Neural cell (in vitro differentiated cells): ENCODE results near the gene GTF2H1. TPM values are rescaled to one million over a fixed set of nuclear protein-coding genes. Genes with fewer than 3 reads are reported as not detected.
"Not testable (repeated sequence)": the region's sequence is repeated elsewhere in the genome, so short reads cannot be mapped to it uniquely, and the experiment has no call there.

Source experiments
- H2AFZ ChIP-seq: fragments of 200-600, 300-800 bp; sonication (generic), shearing (Covaris generic); 2 replicates; pipeline ENCODE4 v1.6.0; 2014; ENCODE audit warnings: low read depth, mild to moderate bottlenecking, antibody characterized with exemption, low read length, moderate library complexity
- H3F3A ChIP-seq: fragments of 200-600 bp; shearing (Covaris generic); 2 replicates; pipeline ENCODE4 v1.6.1; 2016; ENCODE audit warnings: mild to moderate bottlenecking, moderate library complexity, mixed read lengths, antibody characterized with exemption, low read length; ENCODE audit not compliant: insufficient read depth, poor library complexity, severe bottlenecking
- H3K27ac ChIP-seq: fragments of 200-600, 300-800 bp; sonication (generic), shearing (Covaris generic); 2 replicates; pipeline ENCODE4 v1.5.1; 2014; ENCODE audit warnings: mild to moderate bottlenecking, low read length, moderate library complexity
- H3K27me3 ChIP-seq: fragments of 300-800, 200-600 bp; sonication (generic), shearing (Covaris generic); 2 replicates; pipeline ENCODE4 v1.6.0; 2014; ENCODE audit warnings: mild to moderate bottlenecking, low read depth, low read length, moderate library complexity; ENCODE audit not compliant: insufficient read depth
- H3K36me3 ChIP-seq: fragments of 300-800, 200-600 bp; sonication (generic), shearing (Covaris generic); 2 replicates; pipeline ENCODE4 v1.5.1; 2014; ENCODE audit warnings: mild to moderate bottlenecking, antibody characterized with exemption, low read length, moderate library complexity; ENCODE audit not compliant: insufficient read depth
- H3K4me2 ChIP-seq: fragments of 300-800, 200-600 bp; sonication (generic), shearing (Covaris generic); 2 replicates; pipeline ENCODE4 v1.6.0; 2014; ENCODE audit warnings: mild to moderate bottlenecking, low read length
- H3K4me3 ChIP-seq: fragments of 300-800, 200-600 bp; sonication (generic), shearing (Covaris generic); 2 replicates; pipeline ENCODE4 v1.5.1; 2014; ENCODE audit warnings: mild to moderate bottlenecking, low read length, moderate library complexity
- H3K79me2 ChIP-seq: fragments of 200-600 bp; shearing (Covaris generic); replicated peaks from 2 replicates; pipeline ENCODE4 v1.6.0; 2014; ENCODE audit warnings: mild to moderate bottlenecking, low read length, moderate library complexity; ENCODE audit not compliant: insufficient read depth
- H3K9ac ChIP-seq: fragments of 300-800, 200-600 bp; sonication (generic), shearing (Covaris generic); 2 replicates; pipeline ENCODE4 v1.6.1; 2016; ENCODE audit warnings: mild to moderate bottlenecking, low read length, mixed read lengths
- H3K9me2 ChIP-seq: fragments of 200-600 bp; shearing (Covaris generic); 2 replicates; pipeline ENCODE4 v1.6.1; 2016; ENCODE audit warnings: mild to moderate bottlenecking, low read length, mixed read lengths; ENCODE audit not compliant: insufficient read depth
- H3K9me3 ChIP-seq: fragments of 200-600, 300-800 bp; sonication (generic), shearing (Covaris generic); 2 replicates; pipeline ENCODE4 v1.6.1; 2016; ENCODE audit warnings: mild to moderate bottlenecking, mixed run types, low read length, moderate library complexity, mixed read lengths
- H4K20me1 ChIP-seq: fragments of 200-600 bp; shearing (Covaris generic); 2 replicates; pipeline ENCODE4 v1.6.1; 2016; ENCODE audit warnings: mild to moderate bottlenecking, mixed run types; ENCODE audit not compliant: insufficient read depth
- EP300 ChIP-seq: fragments of 450-650 bp; conservative IDR thresholded peaks from 2 replicates; pipeline ENCODE4 v1.6.1; 2014; ENCODE audit warnings: antibody characterized with exemption, mild to moderate bottlenecking, moderate library complexity; ENCODE audit not compliant: poor library complexity, severe bottlenecking
- EZH2 ChIP-seq: fragments of 200-600, 300-800 bp; shearing (Covaris generic), sonication (generic); IDR thresholded peaks from 2 replicates; pipeline ENCODE4 v1.6.1; 2014; ENCODE audit warnings: antibody characterized with exemption, low read length, borderline replicate concordance, mild to moderate bottlenecking; ENCODE audit not compliant: insufficient read depth, poor library complexity, severe bottlenecking
- MXI1 ChIP-seq: fragments of 450-650 bp; conservative IDR thresholded peaks from 2 replicates; pipeline ENCODE4 v1.6.1; 2014; ENCODE audit warnings: antibody characterized with exemption, mild to moderate bottlenecking; ENCODE audit not compliant: poor library complexity, severe bottlenecking
- POLR2AphosphoS5 ChIP-seq: IDR thresholded peaks from 2 replicates; pipeline ENCODE4 v1.6.1; 2012
- RAD21 ChIP-seq: fragments of 450-650 bp; conservative IDR thresholded peaks from 2 replicates; pipeline ENCODE4 v1.6.1; 2014; ENCODE audit warnings: antibody characterized with exemption, mild to moderate bottlenecking, moderate library complexity
- SMC3 ChIP-seq: fragments of 450-650 bp; conservative IDR thresholded peaks from 2 replicates; pipeline ENCODE4 v1.6.1; 2014; ENCODE audit warnings: antibody characterized with exemption, mild to moderate bottlenecking, moderate library complexity; ENCODE audit not compliant: poor library complexity
- TAF1 ChIP-seq: IDR thresholded peaks from 2 replicates; pipeline ENCODE4 v1.6.1; 2012; ENCODE audit warnings: low read depth
- polyA plus RNA-seq: library from polyadenylated mRNA; depleted of rRNA; stranded (reverse); fragments of >200 nt; gene quantifications from 2 replicates; pipeline ENCODE4 v1.2.3, GENCODE V29; 2014
- TF ChIP-seq, protein P1 (sequence below): IDR thresholded peaks from 2 replicates; pipeline ENCODE4 v1.6.1; 2012; ENCODE audit warnings: borderline replicate concordance
- TF ChIP-seq, protein P2 (sequence below): fragments of 450-650 bp; IDR thresholded peaks from 2 replicates; pipeline ENCODE4 v1.5.1; 2014; ENCODE audit warnings: antibody characterized with exemption, mild to moderate bottlenecking, moderate library complexity; ENCODE audit not compliant: poor library complexity, severe bottlenecking

Gene GTF2H1
- polyA plus RNA-seq, 1 donor from 2014 or later = 109 TPM

DNA sequence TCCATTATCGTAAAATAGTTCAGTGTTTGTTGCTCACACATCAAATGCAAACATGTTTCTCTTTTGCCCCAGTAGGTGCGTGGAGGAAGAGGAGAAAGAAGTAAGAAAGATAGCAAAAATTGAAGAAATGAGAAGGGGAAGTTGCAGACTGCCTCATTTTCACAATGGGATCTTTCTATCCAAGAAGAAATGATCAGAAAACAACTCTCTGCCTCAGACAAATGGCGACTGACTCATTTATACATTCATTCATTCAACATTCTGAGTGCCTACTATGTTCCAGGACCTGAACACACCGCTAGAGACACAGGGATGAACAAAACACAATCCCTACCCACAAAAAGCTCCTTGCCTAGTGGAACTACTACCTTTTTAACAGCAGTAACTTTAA lies 794 bp upstream of the GTF2H1 start:
- Histone ChIP-seq H3F3A (no peaks in the 10 kb centered on the region), H3K79me2 (peaks cover 57% of the 10 kb centered on the region), H3K27me3 (no peaks in the 10 kb centered on the region), H3K9ac (peak overlapping the region; percentile 97), H3K4me3 (peak overlapping the region; percentile 73), H3K9me2 (no peaks in the 10 kb centered on the region), H3K27ac (peak overlapping the region; percentile 96), H3K9me3 (no peaks in the 10 kb centered on the region), H4K20me1 (no peaks in the 10 kb centered on the region), H3K36me3 (no peaks in the 10 kb centered on the region), H2AFZ (peak overlapping the region; percentile 77), H3K4me2 (peak overlapping the region; percentile 92)
- TF ChIP-seq MXI1 (no peak), TAF1 (no peak), POLR2AphosphoS5 (no peak), EP300 (no peak), EZH2 (no peak), SMC3 (no peak), RAD21 (no peak)
- TF ChIP-seq, protein P1, sequence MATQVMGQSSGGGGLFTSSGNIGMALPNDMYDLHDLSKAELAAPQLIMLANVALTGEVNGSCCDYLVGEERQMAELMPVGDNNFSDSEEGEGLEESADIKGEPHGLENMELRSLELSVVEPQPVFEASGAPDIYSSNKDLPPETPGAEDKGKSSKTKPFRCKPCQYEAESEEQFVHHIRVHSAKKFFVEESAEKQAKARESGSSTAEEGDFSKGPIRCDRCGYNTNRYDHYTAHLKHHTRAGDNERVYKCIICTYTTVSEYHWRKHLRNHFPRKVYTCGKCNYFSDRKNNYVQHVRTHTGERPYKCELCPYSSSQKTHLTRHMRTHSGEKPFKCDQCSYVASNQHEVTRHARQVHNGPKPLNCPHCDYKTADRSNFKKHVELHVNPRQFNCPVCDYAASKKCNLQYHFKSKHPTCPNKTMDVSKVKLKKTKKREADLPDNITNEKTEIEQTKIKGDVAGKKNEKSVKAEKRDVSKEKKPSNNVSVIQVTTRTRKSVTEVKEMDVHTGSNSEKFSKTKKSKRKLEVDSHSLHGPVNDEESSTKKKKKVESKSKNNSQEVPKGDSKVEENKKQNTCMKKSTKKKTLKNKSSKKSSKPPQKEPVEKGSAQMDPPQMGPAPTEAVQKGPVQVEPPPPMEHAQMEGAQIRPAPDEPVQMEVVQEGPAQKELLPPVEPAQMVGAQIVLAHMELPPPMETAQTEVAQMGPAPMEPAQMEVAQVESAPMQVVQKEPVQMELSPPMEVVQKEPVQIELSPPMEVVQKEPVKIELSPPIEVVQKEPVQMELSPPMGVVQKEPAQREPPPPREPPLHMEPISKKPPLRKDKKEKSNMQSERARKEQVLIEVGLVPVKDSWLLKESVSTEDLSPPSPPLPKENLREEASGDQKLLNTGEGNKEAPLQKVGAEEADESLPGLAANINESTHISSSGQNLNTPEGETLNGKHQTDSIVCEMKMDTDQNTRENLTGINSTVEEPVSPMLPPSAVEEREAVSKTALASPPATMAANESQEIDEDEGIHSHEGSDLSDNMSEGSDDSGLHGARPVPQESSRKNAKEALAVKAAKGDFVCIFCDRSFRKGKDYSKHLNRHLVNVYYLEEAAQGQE = no peak
- TF ChIP-seq, protein P2, sequence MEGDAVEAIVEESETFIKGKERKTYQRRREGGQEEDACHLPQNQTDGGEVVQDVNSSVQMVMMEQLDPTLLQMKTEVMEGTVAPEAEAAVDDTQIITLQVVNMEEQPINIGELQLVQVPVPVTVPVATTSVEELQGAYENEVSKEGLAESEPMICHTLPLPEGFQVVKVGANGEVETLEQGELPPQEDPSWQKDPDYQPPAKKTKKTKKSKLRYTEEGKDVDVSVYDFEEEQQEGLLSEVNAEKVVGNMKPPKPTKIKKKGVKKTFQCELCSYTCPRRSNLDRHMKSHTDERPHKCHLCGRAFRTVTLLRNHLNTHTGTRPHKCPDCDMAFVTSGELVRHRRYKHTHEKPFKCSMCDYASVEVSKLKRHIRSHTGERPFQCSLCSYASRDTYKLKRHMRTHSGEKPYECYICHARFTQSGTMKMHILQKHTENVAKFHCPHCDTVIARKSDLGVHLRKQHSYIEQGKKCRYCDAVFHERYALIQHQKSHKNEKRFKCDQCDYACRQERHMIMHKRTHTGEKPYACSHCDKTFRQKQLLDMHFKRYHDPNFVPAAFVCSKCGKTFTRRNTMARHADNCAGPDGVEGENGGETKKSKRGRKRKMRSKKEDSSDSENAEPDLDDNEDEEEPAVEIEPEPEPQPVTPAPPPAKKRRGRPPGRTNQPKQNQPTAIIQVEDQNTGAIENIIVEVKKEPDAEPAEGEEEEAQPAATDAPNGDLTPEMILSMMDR = no peak

DNA sequence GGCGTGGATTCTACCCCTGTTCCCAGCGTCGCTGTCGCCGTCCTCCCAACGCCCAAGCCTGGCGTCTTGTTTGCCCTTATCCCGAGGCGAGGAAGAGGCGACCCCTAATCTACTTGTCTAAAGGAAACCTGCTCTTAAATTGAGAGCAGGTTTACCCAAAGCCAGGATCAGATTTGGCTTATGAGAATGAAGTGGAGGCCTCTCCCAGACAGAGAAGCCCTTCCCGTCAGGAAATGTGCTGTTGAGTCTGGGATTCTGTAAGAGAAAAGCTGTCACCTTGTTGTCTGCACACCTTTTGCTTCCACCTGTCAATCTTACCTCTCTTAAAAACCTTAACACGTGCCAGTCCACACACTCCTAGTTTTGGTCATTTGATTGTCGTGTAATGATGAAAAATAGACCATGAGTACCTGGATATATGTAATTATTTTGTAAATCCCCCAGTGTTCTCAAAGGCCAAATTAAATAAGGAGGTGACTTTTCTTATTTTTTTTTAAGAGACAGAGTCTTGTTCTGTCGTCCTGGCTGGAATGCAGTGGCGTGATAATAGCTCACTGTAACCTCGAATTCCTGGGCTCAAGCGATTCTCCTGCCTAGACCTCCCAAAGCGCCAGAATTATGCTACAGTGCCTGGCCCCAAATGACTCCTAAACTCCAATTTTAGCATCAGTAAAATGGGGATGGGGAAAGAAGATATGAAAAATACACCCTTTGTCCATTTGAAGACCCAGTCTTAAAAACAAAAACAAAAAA lies 627 bp downstream of the GTF2H1 start:
- no peak for TF ChIP-seq EZH2
- TF ChIP-seq RAD21 = no peak
- no peak for TF ChIP-seq EP300
- TF ChIP-seq, protein P1 = no peak
- no peak for TF ChIP-seq MXI1
- TF ChIP-seq, protein P2 = no peak
- no peak for TF ChIP-seq POLR2AphosphoS5
- TF ChIP-seq TAF1 = no peak
- TF ChIP-seq SMC3 = no peak
- peak overlapping the region; percentile 96 for H3K27ac ChIP-seq
- peak overlapping the region; percentile 92 for H3K4me2 ChIP-seq
- no peaks in the 10 kb centered on the region for H4K20me1 ChIP-seq
- H3K36me3 ChIP-seq = no peaks in the 10 kb centered on the region
- peak overlapping the region; percentile 73 for H3K4me3 ChIP-seq
- peak overlapping the region; percentile 97 for H3K9ac ChIP-seq
- peaks cover 58% of the 10 kb centered on the region for H3K79me2 ChIP-seq
- no peaks in the 10 kb centered on the region for H3F3A ChIP-seq
- no peaks in the 10 kb centered on the region for H3K27me3 ChIP-seq
- H3K9me2 ChIP-seq = no peaks in the 10 kb centered on the region
- peak overlapping the region; percentile 77 for H2AFZ ChIP-seq
- H3K9me3 ChIP-seq = no peaks in the 10 kb centered on the region

DNA sequence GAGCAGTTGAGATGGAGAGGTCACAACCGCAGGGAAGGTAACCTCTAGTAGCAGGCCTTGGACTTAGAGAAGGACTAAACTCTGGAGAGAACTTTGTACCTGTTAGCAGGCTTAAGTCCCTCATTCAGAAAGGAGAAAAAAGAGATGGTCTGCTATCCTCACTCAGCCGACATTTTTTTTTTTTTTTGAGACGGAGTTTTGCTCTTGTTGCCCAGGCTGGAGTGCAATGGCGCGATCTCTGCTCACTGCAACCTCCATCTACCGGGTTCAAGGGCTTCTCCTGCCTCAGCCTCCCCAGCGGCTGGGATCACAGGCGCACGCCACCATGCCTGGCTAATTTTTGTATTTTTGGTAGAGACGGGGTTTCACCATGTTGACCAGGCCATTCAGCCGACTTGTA lies 1.5 kb downstream of the GTF2H1 start:
- H3F3A ChIP-seq, H3K9me3 ChIP-seq, H3K27ac ChIP-seq, H3K36me3 ChIP-seq, H4K20me1 ChIP-seq, H3K9ac ChIP-seq, H3K27me3 ChIP-seq, H2AFZ ChIP-seq, H3K9me2 ChIP-seq: not testable (repeated sequence)
- H3K79me2 ChIP-seq = peaks cover 58% of the 10 kb centered on the region
- peak overlapping the region; percentile 73 for H3K4me3 ChIP-seq
- H3K4me2 ChIP-seq = peak overlapping the region; percentile 92
